DOHH2 (cell line): Measurements from ENCODE around the gene AGAP2.

Source experiments
- H3F3A ChIP-seq: fragments of 200-600 bp; sonication (generic), shearing (Covaris generic); 2 replicates; pipeline ENCODE4 v1.6.0; 2016; ENCODE audit warnings: antibody characterized with exemption, mild to moderate bottlenecking; ENCODE audit not compliant: control insufficient read depth, insufficient read depth
- H3K27ac ChIP-seq: fragments of 200-600 bp; sonication (generic); 2 replicates; pipeline ENCODE4 v1.5.1; 2014; ENCODE audit warnings: low read depth, mild to moderate bottlenecking, low read length, moderate library complexity
- H3K27me3 ChIP-seq: fragments of 200-600 bp; sonication (generic); 2 replicates; pipeline ENCODE4 v1.6.1; 2014; ENCODE audit warnings: mild to moderate bottlenecking, low read length, mixed read lengths; ENCODE audit not compliant: control insufficient read depth
- H3K36me3 ChIP-seq: fragments of 200-600 bp; sonication (generic); 2 replicates; pipeline ENCODE4 v1.6.1; 2014; ENCODE audit warnings: mild to moderate bottlenecking, low read length, moderate library complexity, mixed read lengths; ENCODE audit not compliant: control insufficient read depth
- H3K4me1 ChIP-seq: fragments of 200-600 bp; sonication (generic); 2 replicates; pipeline ENCODE4 v1.6.1; 2014; ENCODE audit warnings: mild to moderate bottlenecking, low read length, mixed read lengths; ENCODE audit not compliant: control insufficient read depth
- H3K4me2 ChIP-seq: fragments of 200-600 bp; sonication (generic); 2 replicates; pipeline ENCODE4 v1.6.0; 2014; ENCODE audit warnings: mild to moderate bottlenecking, low read length, moderate library complexity
- H3K4me3 ChIP-seq: fragments of 200-600 bp; sonication (generic); 2 replicates; pipeline ENCODE4 v1.5.1; 2014; ENCODE audit warnings: mild to moderate bottlenecking, low read length, mixed read lengths
- H3K79me2 ChIP-seq: fragments of 200-600 bp; sonication (generic); 2 replicates; pipeline ENCODE4 v1.6.1; 2014; ENCODE audit warnings: mild to moderate bottlenecking, low read length, mixed read lengths; ENCODE audit not compliant: control insufficient read depth
- H3K9me2 ChIP-seq: fragments of 200-600 bp; sonication (generic); replicated peaks from 2 replicates; pipeline ENCODE4 v1.6.1; 2014; ENCODE audit warnings: mild to moderate bottlenecking, low read length, mixed read lengths; ENCODE audit not compliant: control insufficient read depth
- H3K9me3 ChIP-seq: fragments of 200-600 bp; sonication (generic); 2 replicates; pipeline ENCODE4 v1.6.1; 2014; ENCODE audit warnings: antibody characterized with exemption, low read length, mixed read lengths; ENCODE audit not compliant: control insufficient read depth, insufficient read depth
- H4K20me1 ChIP-seq: fragments of 200-600 bp; sonication (generic); 2 replicates; pipeline ENCODE4 v1.6.0; 2014; ENCODE audit warnings: low read depth, mild to moderate bottlenecking, antibody characterized with exemption, low read length, moderate library complexity; ENCODE audit not compliant: control insufficient read depth, insufficient read depth
- EZH2phosphoT487 ChIP-seq: fragments of 200-600 bp; sonication (generic); IDR thresholded peaks from 2 replicates; pipeline ENCODE4 v1.6.1; 2017; ENCODE audit warnings: borderline replicate concordance, mild to moderate bottlenecking, antibody characterized with exemption, low read length, moderate library complexity, mixed read lengths
- TF ChIP-seq, protein P1 (sequence below): fragments of 200-600 bp; sonication (generic); IDR thresholded peaks from one replicate; pipeline ENCODE4 v1.5.1; 2014; ENCODE audit warnings: antibody characterized with exemption, mild to moderate bottlenecking, low read depth, low read length; ENCODE audit not compliant: poor library complexity, severe bottlenecking

AGAP2 gene

DNA sequence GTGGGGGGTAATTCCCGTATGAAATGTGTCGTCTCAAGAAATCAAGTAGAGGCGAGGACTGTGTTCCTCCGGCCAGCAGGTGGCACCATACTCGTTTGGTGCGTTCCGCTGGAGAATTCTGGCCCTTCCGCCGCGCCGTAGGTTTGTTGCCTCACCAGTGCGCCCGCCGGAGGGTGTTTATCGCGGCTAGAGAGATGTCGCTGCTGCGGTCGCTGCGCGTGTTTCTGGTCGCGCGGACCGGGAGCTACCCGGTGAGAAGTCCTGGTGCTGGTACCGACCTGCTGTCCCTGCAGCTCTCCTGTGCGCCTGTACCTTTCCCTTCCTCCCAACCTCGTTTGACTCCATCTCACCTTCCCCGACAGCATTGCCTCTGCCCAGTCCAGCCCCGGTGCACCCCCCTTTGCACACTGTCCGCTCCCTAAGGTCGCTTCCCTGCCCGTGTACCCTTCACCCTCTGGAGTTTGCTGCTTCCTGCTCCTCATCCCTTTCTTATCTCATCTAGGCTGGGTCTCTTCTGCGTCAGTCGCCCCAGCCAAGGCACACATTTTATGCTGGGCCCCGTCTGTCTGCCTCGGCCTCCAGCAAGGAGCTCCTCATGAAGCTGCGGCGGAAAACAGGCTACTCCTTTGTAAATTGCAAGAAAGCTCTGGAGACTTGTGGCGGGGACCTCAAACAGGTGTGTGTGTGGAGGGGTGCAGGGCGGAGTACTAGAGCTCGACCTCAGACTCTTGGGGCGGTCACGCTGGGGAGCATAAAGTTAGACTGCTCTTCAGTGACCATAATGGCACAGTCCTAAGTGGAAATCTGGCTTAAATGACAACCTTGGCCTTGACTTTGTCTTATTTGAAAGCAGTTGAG is 44.3 kb upstream of the AGAP2 start, which contains the start of gene TSFM:
Gene TSFM (plus strand): TSS at position 180 of the 858 bp plus-strand sequence. CDS start 15 bp downstream, at position 195.
- peaks cover 4% of the 10 kb centered on the region; the same call in 1 of the 2 replicates for H4K20me1 ChIP-seq
- H3K4me2 ChIP-seq: peak within 1 kb of the TSS; percentile 97
- H3K4me3 ChIP-seq: peak within 1 kb of the TSS; percentile 98
- no peaks in the 10 kb centered on the region for H3K9me3 ChIP-seq
- peaks cover 40% of the 10 kb centered on the region for H3K36me3 ChIP-seq
- TF ChIP-seq, protein P1, sequence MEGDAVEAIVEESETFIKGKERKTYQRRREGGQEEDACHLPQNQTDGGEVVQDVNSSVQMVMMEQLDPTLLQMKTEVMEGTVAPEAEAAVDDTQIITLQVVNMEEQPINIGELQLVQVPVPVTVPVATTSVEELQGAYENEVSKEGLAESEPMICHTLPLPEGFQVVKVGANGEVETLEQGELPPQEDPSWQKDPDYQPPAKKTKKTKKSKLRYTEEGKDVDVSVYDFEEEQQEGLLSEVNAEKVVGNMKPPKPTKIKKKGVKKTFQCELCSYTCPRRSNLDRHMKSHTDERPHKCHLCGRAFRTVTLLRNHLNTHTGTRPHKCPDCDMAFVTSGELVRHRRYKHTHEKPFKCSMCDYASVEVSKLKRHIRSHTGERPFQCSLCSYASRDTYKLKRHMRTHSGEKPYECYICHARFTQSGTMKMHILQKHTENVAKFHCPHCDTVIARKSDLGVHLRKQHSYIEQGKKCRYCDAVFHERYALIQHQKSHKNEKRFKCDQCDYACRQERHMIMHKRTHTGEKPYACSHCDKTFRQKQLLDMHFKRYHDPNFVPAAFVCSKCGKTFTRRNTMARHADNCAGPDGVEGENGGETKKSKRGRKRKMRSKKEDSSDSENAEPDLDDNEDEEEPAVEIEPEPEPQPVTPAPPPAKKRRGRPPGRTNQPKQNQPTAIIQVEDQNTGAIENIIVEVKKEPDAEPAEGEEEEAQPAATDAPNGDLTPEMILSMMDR: peak; percentile 91
- no peak for TF ChIP-seq EZH2phosphoT487
- peaks cover 21% of the 10 kb centered on the region for H3K4me1 ChIP-seq
- no peaks in the 10 kb centered on the region for H3K27me3 ChIP-seq
- no peaks in the 10 kb centered on the region for H3K9me2 ChIP-seq
- peaks cover 32% of the 10 kb centered on the region for H3K79me2 ChIP-seq
- peak within 1 kb of the TSS; percentile 22 for H3K27ac ChIP-seq
- no peaks in the 10 kb centered on the region for H3F3A ChIP-seq

DNA sequence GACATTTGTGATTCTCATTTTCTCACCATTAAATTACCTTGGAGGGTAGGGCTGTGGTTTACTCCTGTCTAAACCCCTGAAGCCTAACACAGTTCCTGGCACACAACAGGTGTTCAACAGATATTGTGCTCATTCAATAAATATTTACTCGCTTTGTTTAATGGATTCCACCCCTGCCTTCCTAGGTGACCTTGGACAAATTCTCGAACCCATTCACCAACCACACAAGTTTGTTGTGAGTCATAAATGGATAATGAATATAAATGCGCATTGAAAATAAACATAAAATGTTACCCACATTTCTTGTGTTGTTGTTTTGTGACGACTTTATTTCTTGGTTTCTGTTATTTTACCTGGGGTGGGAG is 43.7 kb upstream of the AGAP2 start:
- Histone ChIP-seq H3F3A (no peaks in the 10 kb centered on the region), H3K4me3 (peak overlapping the region; percentile 98), H4K20me1 (peaks cover 4% of the 10 kb centered on the region; the same call in 1 of the 2 replicates), H3K4me2 (peak overlapping the region; percentile 97), H3K9me2 (no peaks in the 10 kb centered on the region), H3K79me2 (peaks cover 32% of the 10 kb centered on the region), H3K27me3 (no peaks in the 10 kb centered on the region), H3K4me1 (peaks cover 21% of the 10 kb centered on the region), H3K36me3 (peaks cover 35% of the 10 kb centered on the region), H3K27ac (peak overlapping the region; percentile 15), H3K9me3 (no peaks in the 10 kb centered on the region)
- TF ChIP-seq, protein P1: no peak
- TF ChIP-seq EZH2phosphoT487: no peak

DNA sequence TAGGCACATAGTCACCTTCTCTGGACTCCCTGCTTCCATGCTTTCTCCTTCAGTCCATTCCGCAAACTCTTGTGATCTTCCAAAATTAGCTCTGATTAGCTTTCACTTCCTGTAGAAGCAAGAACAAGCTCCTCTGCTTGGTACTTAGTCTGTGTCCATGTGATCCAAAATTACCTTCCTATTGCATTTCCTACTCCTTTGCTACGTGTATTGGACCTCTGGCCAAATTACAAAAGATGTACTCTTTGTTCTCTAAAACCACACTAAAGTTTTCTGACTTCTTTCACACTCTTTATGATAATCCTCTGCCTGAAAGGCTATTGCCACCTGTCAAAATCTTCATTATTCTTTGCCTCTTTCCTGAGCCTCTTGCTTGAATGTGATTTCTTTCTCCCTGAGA is 43.3 kb upstream of the AGAP2 start:
- TF ChIP-seq EZH2phosphoT487: no peak
- TF ChIP-seq, protein P1: no peak
- H3K4me1 ChIP-seq: peaks cover 21% of the 10 kb centered on the region
- H3K9me2 ChIP-seq: no peaks in the 10 kb centered on the region
- H3K4me3 ChIP-seq: peak overlapping the region; percentile 98
- no peaks in the 10 kb centered on the region for H3F3A ChIP-seq
- H3K36me3 ChIP-seq: peaks cover 31% of the 10 kb centered on the region
- no peaks in the 10 kb centered on the region for H3K27me3 ChIP-seq
- H3K27ac ChIP-seq: peak overlapping the region; percentile 15
- H4K20me1 ChIP-seq: peaks cover 4% of the 10 kb centered on the region; the same call in 1 of the 2 replicates
- peak overlapping the region; percentile 97 for H3K4me2 ChIP-seq
- peaks cover 32% of the 10 kb centered on the region for H3K79me2 ChIP-seq
- H3K9me3 ChIP-seq: no peaks in the 10 kb centered on the region
